GM13976 (cell line): ENCODE data around the gene FBXL16.
A peak's percentile ranks its signal among the peaks of the same experiment; 100 is the strongest.
"Not testable (repeated sequence)": the region's sequence is repeated elsewhere in the genome, so short reads cannot be mapped to it uniquely, and the experiment has no call there.

Source experiments
- DNase-seq: peaks from one replicate; pipeline ENCODE4 v3.0.0; 2012; ENCODE audit warnings: low spot score
- in situ Hi-C: fragments of 300-500 bp; cut with MboI; formaldehyde crosslinking; loops from one replicate; pipeline ENCODE4 v1.12.0; 2022; ENCODE audit warnings: low sequenced_read_pairs, mixed read lengths, inconsistent platforms; ENCODE audit not compliant: unreplicated experiment
- TF ChIP-seq, protein P1 (sequence below): IDR thresholded peaks from 2 replicates; pipeline ENCODE4 v1.5.1; 2012; ENCODE audit warnings: borderline replicate concordance, mild to moderate bottlenecking; ENCODE audit not compliant: insufficient read depth; ENCODE audit errors: extremely low read depth, missing control alignments, control extremely low read depth

The FBXL16 gene

DNA sequence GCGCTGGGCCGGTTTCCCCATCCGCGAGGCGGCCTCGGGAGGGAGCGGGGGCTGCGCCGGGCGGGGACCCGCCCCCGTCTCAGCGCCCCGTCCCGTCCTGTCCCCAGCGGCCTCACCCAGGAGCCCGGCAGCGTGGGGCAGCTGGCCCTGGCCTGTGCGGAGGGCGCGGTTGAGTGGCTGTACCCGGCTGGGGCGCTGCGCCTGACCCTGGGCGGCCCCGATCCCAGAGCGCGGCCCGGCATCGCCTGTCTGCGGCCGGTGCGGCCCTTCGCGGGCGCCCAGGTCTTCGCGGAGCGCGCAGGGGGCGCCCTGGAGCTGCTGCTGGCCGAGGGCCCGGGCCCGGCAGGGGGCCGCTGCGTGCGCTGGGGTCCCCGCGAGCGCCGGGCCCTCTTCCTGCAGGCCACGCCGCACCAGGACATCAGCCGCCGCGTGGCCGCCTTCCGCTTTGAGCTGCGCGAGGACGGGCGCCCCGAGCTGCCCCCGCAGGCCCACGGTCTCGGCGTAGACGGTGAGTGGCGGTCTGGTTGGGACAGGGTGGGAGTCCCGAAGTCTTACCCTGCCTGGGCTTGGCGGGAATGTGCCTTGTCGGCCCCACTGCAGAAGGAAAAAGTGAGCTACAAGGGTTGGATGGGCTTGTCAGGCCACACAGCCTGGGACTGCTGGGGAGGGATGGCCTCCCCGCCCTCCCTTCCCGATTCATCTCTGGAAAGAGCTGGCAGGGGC is 10.0 kb upstream of the FBXL16 start:
- TF ChIP-seq, protein P1, sequence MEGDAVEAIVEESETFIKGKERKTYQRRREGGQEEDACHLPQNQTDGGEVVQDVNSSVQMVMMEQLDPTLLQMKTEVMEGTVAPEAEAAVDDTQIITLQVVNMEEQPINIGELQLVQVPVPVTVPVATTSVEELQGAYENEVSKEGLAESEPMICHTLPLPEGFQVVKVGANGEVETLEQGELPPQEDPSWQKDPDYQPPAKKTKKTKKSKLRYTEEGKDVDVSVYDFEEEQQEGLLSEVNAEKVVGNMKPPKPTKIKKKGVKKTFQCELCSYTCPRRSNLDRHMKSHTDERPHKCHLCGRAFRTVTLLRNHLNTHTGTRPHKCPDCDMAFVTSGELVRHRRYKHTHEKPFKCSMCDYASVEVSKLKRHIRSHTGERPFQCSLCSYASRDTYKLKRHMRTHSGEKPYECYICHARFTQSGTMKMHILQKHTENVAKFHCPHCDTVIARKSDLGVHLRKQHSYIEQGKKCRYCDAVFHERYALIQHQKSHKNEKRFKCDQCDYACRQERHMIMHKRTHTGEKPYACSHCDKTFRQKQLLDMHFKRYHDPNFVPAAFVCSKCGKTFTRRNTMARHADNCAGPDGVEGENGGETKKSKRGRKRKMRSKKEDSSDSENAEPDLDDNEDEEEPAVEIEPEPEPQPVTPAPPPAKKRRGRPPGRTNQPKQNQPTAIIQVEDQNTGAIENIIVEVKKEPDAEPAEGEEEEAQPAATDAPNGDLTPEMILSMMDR = peak; percentile 33
- in situ Hi-C loops = no loop called here
- peak; percentile 63 for DNase-seq

- peak; percentile 94 for DNase-seq
- in situ Hi-C loops = loop anchor here (5.0 kb wide), 1 partner anchor 67 kb away; no protein-coding TSS in a partner anchor
Observed at GRCh38 chr16:714558-715476, 9.2 kb upstream of the FBXL16 start, which contains the start of gene METRN. METRN (plus strand) TSS chr16:715118; CDS start chr16:715290, 172 bp downstream.

GRCh38 chr16:714079-714478 is 8.5 kb upstream of the FBXL16 start:
- DNase-seq = no peak
- TF ChIP-seq, protein P1 = no peak
- in situ Hi-C loops = loop anchor here (5.0 kb wide), 1 partner anchor 68 kb away; no protein-coding TSS in a partner anchor

More at GRCh38 chr16:714558-715476, 9.2 kb upstream of the FBXL16 start, which contains the start of gene METRN:
- TF ChIP-seq, protein P1 = no peak

DNA sequence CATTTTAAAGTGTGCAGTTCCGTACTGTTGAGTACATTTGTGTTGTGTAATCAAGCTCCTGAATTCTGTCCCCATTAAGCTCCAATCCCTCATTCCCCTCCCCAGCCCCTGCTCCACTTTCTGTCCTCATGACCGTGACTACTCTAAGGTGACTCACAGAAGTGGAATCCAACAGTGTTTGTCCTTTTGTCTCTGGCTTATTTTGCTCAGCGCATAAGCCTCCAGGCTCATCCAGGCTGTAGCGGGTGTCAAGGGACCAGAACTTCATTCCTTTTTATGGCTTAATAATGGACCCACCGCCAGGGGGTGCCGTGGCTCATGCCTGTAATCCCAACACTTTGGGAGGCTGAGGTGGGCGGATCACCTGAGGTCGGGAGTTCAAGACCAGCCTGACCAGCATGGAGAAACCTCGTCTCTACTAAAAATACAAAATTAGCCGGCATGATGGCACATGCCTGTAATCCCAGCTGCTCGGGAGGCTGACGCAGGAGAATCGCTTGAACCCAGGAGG is 7.2 kb upstream of the FBXL16 start:
- TF ChIP-seq, protein P1 = peak; percentile 23
- in situ Hi-C loops = loop anchor here (5.0 kb wide), 1 partner anchor 70 kb away; no protein-coding TSS in a partner anchor

DNA sequence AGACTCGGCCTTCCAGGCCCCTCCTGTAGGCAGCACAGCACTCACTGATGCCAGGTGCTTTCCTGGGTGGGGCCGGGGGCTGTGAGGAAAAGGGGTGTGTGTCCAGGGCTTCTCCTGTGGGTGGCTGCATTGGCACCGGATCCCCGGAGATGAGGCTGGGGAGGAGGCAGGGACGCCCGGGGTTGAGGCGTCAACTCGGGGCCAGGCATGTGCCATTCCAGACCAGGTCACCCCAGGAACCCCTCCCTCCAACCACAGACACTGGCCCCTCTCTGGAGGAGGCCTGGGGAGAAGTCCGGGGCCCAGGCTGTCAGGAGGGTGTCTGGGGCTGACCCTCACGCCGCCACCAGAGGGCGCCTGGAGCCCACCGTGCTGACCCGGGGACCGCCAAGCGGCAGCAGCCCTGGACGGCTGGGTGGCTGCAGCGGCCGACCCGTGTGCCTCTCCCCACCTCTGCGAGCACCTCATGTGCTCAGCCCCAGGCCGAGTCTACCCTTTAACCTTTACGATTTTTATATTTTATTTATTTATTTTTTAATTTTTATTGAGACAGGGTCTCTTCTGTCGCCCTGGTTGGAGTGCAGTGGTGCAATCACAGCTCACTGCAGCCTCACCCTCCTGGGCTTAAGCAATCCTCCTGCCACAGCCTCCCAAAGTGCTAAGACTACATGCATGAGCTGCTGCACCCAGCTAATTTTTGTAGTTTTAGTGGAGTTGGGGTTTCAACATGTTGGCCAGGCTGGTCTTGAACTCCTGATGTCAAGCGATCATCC is 6.1 kb upstream of the FBXL16 start:
- TF ChIP-seq, protein P1 = peak; percentile 97
- in situ Hi-C loops = loop anchor here (5.0 kb wide), 1 partner anchor 71 kb away; no protein-coding TSS in a partner anchor
- DNase-seq = peak; percentile 94

More for the DNA sequence above, 7.2 kb upstream of the FBXL16 start:
- DNase-seq = not testable (repeated sequence)
